ENCODE data around the gene KRTAP3-2.

The KRTAP3-2 gene

GRCh38 chr17:41012326-41013120, 12.8 kb upstream of the KRTAP3-2 start:
- Histone ChIP-seq H3K4me2 (no peak overlapping the region), H3K4me1 (ENCODE audit: low read depth, poor library complexity, severe bottlenecking) (no peaks in the 10 kb centered on the region), H3K36me3 (ENCODE audit: insufficient read depth) (no peaks in the 10 kb centered on the region), H4K20me1 (ENCODE audit: insufficient read depth) (no peaks in the 10 kb centered on the region), H3K27me3 (ENCODE audit: insufficient read depth, low read depth) (no peaks in the 10 kb centered on the region), H3K9ac (no peak overlapping the region), H3K79me2 (ENCODE audit: insufficient read depth, low read depth) (no peaks in the 10 kb centered on the region), H3K27ac (no peak overlapping the region), H3K4me3 (IDR thresholded peaks at IDR 0.05; ENCODE audit: insufficient read depth, low read depth, low read length) (no peak overlapping the region), H2AFZ (ENCODE audit: low read depth) (no peak overlapping the region)
- TF ChIP-seq, protein P1, sequence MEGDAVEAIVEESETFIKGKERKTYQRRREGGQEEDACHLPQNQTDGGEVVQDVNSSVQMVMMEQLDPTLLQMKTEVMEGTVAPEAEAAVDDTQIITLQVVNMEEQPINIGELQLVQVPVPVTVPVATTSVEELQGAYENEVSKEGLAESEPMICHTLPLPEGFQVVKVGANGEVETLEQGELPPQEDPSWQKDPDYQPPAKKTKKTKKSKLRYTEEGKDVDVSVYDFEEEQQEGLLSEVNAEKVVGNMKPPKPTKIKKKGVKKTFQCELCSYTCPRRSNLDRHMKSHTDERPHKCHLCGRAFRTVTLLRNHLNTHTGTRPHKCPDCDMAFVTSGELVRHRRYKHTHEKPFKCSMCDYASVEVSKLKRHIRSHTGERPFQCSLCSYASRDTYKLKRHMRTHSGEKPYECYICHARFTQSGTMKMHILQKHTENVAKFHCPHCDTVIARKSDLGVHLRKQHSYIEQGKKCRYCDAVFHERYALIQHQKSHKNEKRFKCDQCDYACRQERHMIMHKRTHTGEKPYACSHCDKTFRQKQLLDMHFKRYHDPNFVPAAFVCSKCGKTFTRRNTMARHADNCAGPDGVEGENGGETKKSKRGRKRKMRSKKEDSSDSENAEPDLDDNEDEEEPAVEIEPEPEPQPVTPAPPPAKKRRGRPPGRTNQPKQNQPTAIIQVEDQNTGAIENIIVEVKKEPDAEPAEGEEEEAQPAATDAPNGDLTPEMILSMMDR (conservative IDR thresholded peaks at IDR 0.05; ENCODE audit: low read depth, low read length): no peak

DNA sequence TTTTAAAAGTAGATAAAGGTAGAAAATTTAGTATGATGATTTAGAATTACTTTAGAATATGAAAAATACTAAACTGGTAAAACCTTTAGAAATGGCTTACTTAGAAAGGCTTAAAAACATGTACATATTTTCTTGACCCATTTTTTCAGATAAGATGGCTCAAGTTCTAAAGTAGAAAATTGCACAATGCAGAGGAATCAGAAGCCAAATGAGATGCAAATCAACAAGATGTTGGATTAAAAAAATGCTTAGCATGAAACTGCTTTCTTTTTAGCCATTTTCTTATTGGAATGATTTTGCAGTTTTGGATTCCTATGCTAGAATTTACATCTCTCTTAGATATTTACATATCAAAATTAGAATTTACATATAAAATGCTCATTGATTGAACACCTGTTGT, 10.7 kb upstream of the KRTAP3-2 start:
- H4K20me1 ChIP-seq (ENCODE audit: insufficient read depth): no peaks in the 10 kb centered on the region
- H3K4me1 ChIP-seq (ENCODE audit: low read depth, poor library complexity, severe bottlenecking): no peaks in the 10 kb centered on the region
- no peaks in the 10 kb centered on the region for H3K27me3 ChIP-seq (ENCODE audit: insufficient read depth, low read depth)
- H3K79me2 ChIP-seq (ENCODE audit: insufficient read depth, low read depth): no peaks in the 10 kb centered on the region
- no peak overlapping the region for H3K27ac ChIP-seq
- TF ChIP-seq, protein P1 (conservative IDR thresholded peaks at IDR 0.05; ENCODE audit: low read depth, low read length): no peak
- no peak overlapping the region for H3K4me3 ChIP-seq (IDR thresholded peaks at IDR 0.05; ENCODE audit: insufficient read depth, low read depth, low read length)
- H2AFZ ChIP-seq (ENCODE audit: low read depth): no peak overlapping the region
- H3K4me2 ChIP-seq: no peak overlapping the region
- H3K36me3 ChIP-seq (ENCODE audit: insufficient read depth): no peaks in the 10 kb centered on the region
- H3K9ac ChIP-seq: no peak overlapping the region

- Histone ChIP-seq H4K20me1 (ENCODE audit: insufficient read depth) (no peaks in the 10 kb centered on the region), H2AFZ (ENCODE audit: low read depth) (no peak overlapping the region), H3K36me3 (ENCODE audit: insufficient read depth) (no peaks in the 10 kb centered on the region), H3K27ac (no peak overlapping the region), H3K27me3 (ENCODE audit: insufficient read depth, low read depth) (no peaks in the 10 kb centered on the region), H3K79me2 (ENCODE audit: insufficient read depth, low read depth) (no peaks in the 10 kb centered on the region), H3K4me3 (IDR thresholded peaks at IDR 0.05; ENCODE audit: insufficient read depth, low read depth, low read length) (no peak overlapping the region), H3K9ac (no peak overlapping the region), H3K4me1 (ENCODE audit: low read depth, poor library complexity, severe bottlenecking) (no peaks in the 10 kb centered on the region), H3K4me2 (no peak overlapping the region)
- TF ChIP-seq, protein P1 (conservative IDR thresholded peaks at IDR 0.05; ENCODE audit: low read depth, low read length): no peak
Measured at GRCh38 chr17:41009936-41010335, 10.2 kb upstream of the KRTAP3-2 start.

DNA sequence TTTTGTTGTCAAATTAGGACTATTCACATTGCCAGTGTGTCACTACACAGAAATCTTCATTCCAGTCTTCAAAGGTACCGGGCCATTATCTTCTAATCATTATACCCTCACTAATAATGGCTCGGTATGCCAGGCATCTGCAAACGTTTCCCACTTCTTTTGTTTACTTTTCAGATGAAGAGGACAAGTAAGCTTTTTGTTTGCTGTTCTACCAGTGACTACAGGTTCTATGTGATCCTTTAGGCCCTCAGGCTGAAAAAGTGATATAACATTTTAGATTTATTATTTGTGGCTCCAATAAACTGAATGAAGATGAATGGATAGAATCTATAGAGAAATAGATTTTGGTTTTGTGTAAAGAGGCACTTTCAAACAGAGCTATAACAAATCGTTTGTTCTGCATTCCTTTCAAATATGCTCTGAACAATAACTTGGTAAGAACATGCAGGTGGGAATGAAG, 9.6 kb upstream of the KRTAP3-2 start:
- Histone ChIP-seq H4K20me1 (ENCODE audit: insufficient read depth) (no peaks in the 10 kb centered on the region), H3K4me1 (ENCODE audit: low read depth, poor library complexity, severe bottlenecking) (no peaks in the 10 kb centered on the region), H3K4me3 (IDR thresholded peaks at IDR 0.05; ENCODE audit: insufficient read depth, low read depth, low read length) (no peak overlapping the region), H3K9ac (no peak overlapping the region), H3K27ac (no peak overlapping the region), H3K79me2 (ENCODE audit: insufficient read depth, low read depth) (no peaks in the 10 kb centered on the region), H2AFZ (ENCODE audit: low read depth) (no peak overlapping the region), H3K36me3 (ENCODE audit: insufficient read depth) (no peaks in the 10 kb centered on the region), H3K27me3 (ENCODE audit: insufficient read depth, low read depth) (no peaks in the 10 kb centered on the region), H3K4me2 (no peak overlapping the region)
- TF ChIP-seq, protein P1 (conservative IDR thresholded peaks at IDR 0.05; ENCODE audit: low read depth, low read length): no peak

Data from KMS-11 (cell line).